Kidney capillary endothelial cell (primary cell): ENCODE measurements around the gene BLOC1S1.
"Not testable (repeated sequence)": the region's sequence is repeated elsewhere in the genome, so short reads cannot be mapped to it uniquely, and the experiment has no call there.

ENCODE experiments used
- DNase-seq: peaks from one replicate; pipeline ENCODE4 v3.0.0-alpha.2; 2018; ENCODE audit warnings: low spot score

BLOC1S1 gene

GRCh38 chr12:55745361-55746173, 29.7 kb downstream of the BLOC1S1 start:
- DNase-seq = no peak

DNA sequence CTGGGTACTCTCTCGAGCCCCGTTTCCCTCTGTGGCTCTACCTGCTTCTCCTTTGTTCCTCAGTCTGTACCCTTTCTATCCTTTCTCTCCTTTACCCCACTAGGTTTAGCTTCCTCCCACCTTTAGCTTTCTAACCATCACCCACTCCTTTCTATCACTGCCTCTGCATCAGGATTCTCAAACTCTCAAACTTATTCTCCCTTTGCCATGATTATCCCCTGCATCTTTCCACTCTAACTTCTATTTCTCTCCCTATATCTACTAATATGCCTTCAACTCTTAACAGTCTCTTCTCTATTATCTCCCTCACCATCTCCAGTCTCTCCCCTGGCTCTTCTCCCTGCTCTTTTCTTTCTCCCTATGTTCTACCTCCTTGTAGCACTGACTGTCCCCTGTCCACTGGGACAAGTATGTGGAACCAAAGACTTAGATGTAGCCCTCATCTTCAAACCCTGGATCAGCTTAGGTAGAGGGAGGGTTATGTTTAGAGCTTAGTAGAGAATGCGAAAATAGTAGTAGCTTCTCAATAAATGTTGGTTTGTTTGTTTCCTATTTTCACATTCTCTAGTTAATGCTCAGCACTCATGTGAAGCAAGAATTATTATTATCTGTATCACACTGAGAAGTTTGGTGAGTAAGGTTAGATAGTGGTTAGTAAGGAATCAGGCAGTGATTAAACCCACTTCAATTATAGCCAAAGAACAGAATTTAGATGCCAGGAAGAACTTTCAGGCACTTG, 30.5 kb downstream of the BLOC1S1 start:
- DNase-seq = no peak

GRCh38 chr12:55746913-55747231, 31.0 kb downstream of the BLOC1S1 start:
- DNase-seq = no peak

- no peak for DNase-seq
Observed at GRCh38 chr12:55748230-55748993, 32.6 kb downstream of the BLOC1S1 start.

- no peak for DNase-seq
Observed at GRCh38 chr12:55755246-55755645, 39.4 kb downstream of the BLOC1S1 start.

DNA sequence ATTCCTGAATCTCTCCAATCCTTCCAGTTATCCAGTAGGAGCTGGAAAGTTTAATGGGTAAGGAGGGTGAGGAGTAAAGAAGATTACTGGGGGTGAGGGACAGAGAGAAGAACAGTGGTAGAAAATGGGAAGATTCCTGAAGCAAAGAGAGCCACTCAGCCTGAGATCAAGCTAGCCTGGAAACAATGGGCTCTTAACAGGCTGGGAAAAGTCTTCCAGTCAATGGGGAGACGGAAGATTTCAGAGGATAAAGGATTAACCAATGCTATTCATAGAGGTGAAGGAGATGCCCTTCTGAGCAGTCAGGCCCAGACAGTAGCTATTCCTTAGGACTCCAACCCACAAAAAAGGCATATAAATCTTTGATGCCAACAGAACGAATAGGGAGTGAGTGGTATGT, 41.9 kb downstream of the BLOC1S1 start:
- no peak for DNase-seq

DNA sequence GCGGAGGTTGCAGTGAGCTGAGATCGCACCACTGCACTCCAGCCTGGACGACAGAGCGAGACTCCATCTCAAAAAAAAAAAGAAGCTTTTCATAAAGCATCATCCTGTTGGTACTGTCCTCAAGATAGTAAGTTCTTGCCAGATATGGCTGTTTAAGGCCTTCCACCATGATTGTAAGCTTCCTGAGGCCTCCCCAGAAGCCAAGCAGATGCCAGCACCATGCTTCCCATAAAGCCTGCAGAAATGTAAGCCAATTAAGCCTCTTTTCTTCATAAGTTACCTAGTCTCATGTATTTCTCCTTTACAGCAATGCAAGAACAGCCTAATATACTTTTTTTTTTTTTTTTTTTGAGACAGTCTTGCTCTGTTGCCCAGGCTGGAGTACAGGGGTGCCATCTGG, 42.7 kb downstream of the BLOC1S1 start:
- DNase-seq = not testable (repeated sequence)

DNA sequence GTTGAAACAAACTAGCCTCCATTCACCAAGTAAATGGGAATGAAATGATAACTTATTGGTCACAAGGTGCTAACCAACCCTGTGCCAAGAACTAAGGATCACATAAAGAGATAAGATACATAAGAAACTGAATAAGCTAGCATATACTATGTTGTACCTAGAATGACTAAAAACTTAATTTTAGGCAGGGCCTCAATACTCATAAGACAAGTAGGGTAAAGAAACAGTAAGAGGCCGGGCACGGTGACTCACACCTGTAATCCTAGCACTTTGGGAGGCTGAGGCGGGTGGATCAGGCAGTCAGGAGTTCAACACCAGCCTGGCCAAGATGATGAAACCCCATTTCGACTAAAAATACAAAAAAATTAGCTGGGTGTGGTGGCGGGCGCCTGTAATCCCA, 44.8 kb downstream of the BLOC1S1 start:
- no peak for DNase-seq

- no peak for DNase-seq
Observed at GRCh38 chr12:55762646-55763045, 46.8 kb downstream of the BLOC1S1 start.

DNA sequence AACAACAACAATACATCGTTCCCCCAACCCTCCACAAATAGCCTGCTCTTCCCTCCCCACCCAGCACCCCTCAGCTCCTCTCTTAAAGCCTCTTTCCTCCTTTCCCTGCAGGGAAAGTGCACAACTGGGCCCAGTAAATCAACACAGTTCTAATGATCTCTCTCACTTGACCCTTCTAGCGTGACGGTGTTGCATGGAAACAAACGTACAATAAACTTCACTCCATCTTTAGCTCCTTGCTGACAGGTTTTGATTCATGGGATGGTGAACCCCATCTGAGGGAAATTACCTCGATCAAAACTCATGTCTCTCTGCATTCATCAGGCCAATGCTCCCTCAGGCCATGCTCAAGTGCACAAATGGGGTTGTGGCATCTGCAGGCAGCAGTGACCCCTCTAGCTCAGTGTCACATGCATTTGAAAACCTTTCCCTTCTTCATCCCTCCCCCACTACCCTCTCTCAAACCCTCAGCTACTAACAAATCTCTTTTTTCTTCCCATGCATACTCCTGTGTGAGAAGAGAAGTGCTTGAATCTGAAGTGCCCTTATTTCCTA, 50.0 kb downstream of the BLOC1S1 start:
- DNase-seq = no peak

GRCh38 chr12:55767156-55767555, 51.3 kb downstream of the BLOC1S1 start:
- DNase-seq = no peak
